Measurements from ENCODE around the gene ADSL.

DNA sequence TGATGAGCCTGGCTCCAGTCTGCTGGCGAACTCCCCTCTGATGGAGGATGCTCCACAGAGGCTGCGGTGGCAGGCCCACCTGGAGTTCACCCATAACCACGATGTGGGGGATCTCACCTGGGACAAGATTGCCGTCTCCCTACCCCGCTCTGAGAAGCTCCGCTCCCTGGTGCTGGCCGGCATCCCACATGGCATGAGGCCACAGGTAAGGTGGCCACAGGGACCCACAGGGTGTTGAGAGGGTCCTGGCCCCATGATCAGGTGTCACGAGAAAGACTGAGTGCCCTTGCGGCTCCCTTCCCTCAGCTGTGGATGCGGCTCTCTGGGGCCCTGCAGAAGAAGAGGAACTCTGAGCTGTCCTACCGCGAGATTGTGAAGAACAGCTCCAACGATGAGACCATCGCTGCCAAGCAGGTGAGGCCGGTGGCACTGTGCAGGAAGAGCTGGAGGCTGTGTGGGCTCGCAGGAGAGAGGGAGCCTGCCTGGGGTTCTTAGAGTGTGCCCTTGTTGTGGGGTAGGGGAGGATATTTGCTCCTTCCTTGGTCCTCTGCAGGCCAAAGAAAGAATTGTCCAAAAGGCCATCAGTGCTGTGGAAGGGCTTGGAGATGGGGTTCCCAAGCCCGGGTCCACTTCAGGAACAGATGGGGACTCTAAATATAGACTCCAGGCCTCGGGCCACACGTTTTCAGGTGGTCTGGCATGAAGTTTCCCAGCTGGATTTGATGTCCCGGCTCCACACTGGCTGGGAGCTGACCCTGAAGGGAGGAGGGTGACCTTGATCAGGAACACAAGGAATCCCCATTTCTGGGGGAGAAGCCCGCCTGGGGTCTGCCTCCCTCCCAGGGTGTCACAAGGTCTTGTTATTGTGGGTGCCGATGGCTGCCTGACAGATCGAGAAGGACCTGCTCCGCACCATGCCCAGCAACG, 58.2 kb downstream of the ADSL start:
- no peak for TF ChIP-seq RAD21 (IDR thresholded peaks at IDR 0.05; ENCODE audit: low read length)
- TF ChIP-seq YY1 (IDR thresholded peaks at IDR 0.05; ENCODE audit: low read depth) = no peak

Measured in SK-N-SH (cell line).